RWPE1 (cell line): ENCODE data around the gene SLC22A15.
"Not testable (repeated sequence)": the region's sequence is repeated elsewhere in the genome, so short reads cannot be mapped to it uniquely, and the experiment has no call there.

Experiments used
- CTCF ChIA-PET: fragments of 350-600 bp; sonication (Branson Sonifier 250); formaldehyde crosslinking; extraction: SDS; loops from one replicate; lab custom pipeline; 2021; lab: Yijun Ruan, JAX
- POLR2A ChIA-PET: fragments of 400-600 bp; formaldehyde crosslinking; extraction: SDS; loops from one replicate; lab custom pipeline; 2020; ENCODE audit warnings: antibody characterized with exemption; ENCODE audit not compliant: low non-redundant PET; lab: Yijun Ruan, JAX
- DNase-seq: peaks from one replicate; pipeline ENCODE4 v3.0.0; 2012; ENCODE audit warnings: low spot score
- H3K27ac ChIP-seq: fragments of 450-650 bp; 2 replicates; pipeline ENCODE4 v1.5.1; 2017
- CTCF ChIP-seq: fragments of 450-650 bp; conservative IDR thresholded peaks from 2 replicates; pipeline ENCODE4 v1.5.1; 2017; ENCODE audit warnings: low read depth, mild to moderate bottlenecking

SLC22A15 gene

GRCh38 chr1:115983584-115983983, 7.3 kb downstream of the SLC22A15 start:
- CTCF ChIA-PET: no interaction called here
- H3K27ac ChIP-seq: no peak overlapping the region
- POLR2A ChIA-PET: no interaction called here

GRCh38 chr1:115987623-115988022, 11.3 kb downstream of the SLC22A15 start:
- CTCF ChIA-PET: interaction anchor here (0.6 to 0.7 kb wide), 3 partner anchors 33 to 353 kb away, joined by 3 to 6 read pairs (median 3); no protein-coding TSS in a partner anchor
- H3K27ac ChIP-seq: no peak overlapping the region
- no peak for DNase-seq
- POLR2A ChIA-PET: no interaction called here
- no peak for TF ChIP-seq CTCF

More at GRCh38 chr1:115983584-115983983, 7.3 kb downstream of the SLC22A15 start:
- DNase-seq: no peak
- TF ChIP-seq CTCF: no peak

DNA sequence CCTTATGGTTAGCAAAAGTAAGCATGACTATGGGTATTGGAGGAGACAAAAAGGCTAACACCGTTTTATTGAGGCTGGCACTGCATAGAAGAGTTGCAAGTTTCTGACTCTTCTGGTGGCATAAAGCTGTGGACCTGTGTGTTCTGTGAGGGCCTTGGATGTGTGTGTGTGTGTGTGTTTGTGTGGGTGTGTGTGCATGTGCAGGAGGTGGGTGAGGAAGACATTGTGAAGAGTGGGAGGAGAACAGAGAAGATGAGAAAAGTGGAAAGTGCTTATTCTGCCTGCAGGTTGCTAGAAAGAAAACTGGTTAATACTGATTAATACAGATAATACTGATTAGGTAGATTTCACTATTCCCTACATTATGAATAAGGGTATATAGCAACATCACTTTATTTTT, 12.6 kb downstream of the SLC22A15 start:
- POLR2A ChIA-PET: no interaction called here
- no peak for TF ChIP-seq CTCF
- H3K27ac ChIP-seq: no peak overlapping the region
- CTCF ChIA-PET: interaction anchor here (0.6 kb wide), 2 partner anchors 14 to 280 kb away, joined by 3 to 4 read pairs; no protein-coding TSS in a partner anchor
- no peak for DNase-seq

DNA sequence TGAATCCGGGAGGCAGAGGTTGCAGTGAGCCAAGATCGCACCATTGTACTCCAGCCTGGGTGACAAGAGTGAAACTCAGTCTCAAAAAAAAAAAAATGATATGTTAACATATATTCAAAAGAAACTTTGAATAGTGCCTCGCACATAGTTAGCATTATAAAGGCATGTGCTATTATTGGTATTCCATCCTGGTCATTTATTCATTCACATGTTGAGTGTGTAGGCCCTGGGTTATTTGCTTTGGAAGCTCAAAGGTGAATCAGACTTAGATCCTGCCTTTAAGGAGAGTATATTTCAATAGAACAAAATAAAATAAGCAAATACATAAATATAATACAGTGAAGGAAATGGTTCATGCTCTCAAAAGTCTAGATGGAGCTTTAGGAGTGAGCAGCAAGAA, 13.4 kb downstream of the SLC22A15 start:
- DNase-seq: no peak
- ChIA-PET POLR2A (no interaction called here), CTCF (interaction anchor here (1.1 to 1.4 kb wide), 2 partner anchors 8 to 182 kb away, joined by 3 to 4 read pairs; no protein-coding TSS in a partner anchor)
- no peak for TF ChIP-seq CTCF
- H3K27ac ChIP-seq: no peak overlapping the region

DNA sequence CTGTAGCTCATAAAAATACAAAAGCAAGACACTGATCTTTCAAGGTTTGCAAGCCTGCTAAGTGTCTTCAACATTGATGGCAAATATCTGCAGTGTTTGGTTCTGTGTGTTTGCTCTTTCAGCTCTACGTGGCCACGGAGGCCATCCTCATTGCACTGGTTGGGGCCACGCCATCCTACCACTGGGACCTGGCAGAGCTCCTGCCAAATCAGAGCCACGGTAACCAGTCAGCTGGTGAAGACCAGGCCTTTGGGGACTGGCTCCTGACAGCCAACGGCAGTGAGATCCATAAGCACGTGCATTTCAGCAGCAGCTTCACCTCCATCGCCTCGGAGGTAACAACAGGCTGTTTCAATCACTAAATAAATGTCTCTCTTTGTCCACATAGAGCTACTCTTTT, 15.6 kb downstream of the SLC22A15 start:
- POLR2A ChIA-PET: no interaction called here

GRCh38 chr1:115997921-115998320, 21.6 kb downstream of the SLC22A15 start:
- H3K27ac ChIP-seq, DNase-seq, POLR2A ChIA-PET: not testable (repeated sequence)
- CTCF ChIA-PET: interaction anchor here (0.8 kb wide), 1 partner anchor 17 kb away, joined by 3 read pairs; no protein-coding TSS in a partner anchor

More for the DNA sequence above, 15.6 kb downstream of the SLC22A15 start:
- H3K27ac ChIP-seq: no peak overlapping the region
- DNase-seq: no peak
- CTCF ChIA-PET: interaction anchor here (1.7 kb wide), 1 partner anchor 10 kb away, joined by 6 read pairs; no protein-coding TSS in a partner anchor
- TF ChIP-seq CTCF: no peak

DNA sequence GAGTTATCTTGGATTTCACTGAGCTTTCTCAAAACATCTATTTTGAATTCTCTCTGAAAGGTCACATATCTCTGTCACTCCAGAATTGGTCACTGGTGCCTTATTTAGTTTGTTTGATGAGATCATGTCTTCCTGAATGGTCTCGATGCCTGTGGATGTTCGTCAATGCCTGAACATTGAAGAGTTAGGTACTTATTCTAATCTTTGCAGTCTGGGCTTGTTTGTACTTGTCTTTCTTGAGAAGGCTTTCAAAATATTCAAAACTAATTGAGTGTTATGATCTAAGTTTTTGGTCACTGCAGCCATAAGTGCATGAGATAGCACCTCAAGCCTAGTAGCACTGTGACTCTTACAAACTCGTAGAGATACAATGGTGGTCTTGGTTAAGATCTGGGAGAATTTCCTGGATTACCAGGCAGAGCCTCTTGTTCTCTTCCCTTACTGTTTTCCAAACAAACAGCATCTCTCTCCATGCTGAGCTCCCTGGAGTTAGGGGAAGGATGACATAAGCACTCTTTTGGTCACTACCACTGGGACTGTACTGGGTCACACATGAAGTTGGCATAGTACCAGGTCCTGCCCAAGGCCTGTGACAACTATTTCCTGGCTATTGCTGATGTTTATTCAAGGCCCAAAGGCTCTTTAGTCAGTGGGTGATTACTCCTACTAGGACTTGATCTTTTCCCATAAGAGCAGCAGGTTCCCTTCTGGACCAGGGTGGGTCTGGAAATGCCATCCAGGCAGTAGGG, 25.6 kb downstream of the SLC22A15 start:
- no peak for DNase-seq
- no peak overlapping the region for H3K27ac ChIP-seq
- CTCF ChIA-PET: interaction anchor here (0.6 to 1.1 kb wide), 2 partner anchors 20 to 90 kb away, joined by 3 to 4 read pairs; no protein-coding TSS in a partner anchor
- TF ChIP-seq CTCF: no peak
- POLR2A ChIA-PET: no interaction called here
